PC-3 (cell line): Measurements from ENCODE around the gene SLC27A5. TPM values are rescaled to one million over a fixed set of nuclear protein-coding genes. Genes with fewer than 3 reads are reported as not detected.
"Not testable (repeated sequence)": the region's sequence is repeated elsewhere in the genome, so short reads cannot be mapped to it uniquely, and the experiment has no call there.

Experiments
- ATAC-seq: fragments of 200-7000 bp; cut with Tn5 transposase; 2 replicates; pipeline ENCODE4 v1.9.1; 2020; ENCODE audit warnings: mild to moderate bottlenecking, moderate library complexity
- BruUV-seq: library from RNA; stranded (reverse); fragments of 400-500 nt; replicated peaks from 2 replicates; lab custom pipeline; 2021; lab: Mats Ljungman, UMichigan
- CTCF ChIA-PET: fragments of 300-600 bp; sonication (Branson Sonifier 250); formaldehyde crosslinking; loops from one replicate; lab custom pipeline; 2022; ENCODE audit warnings: antibody characterized with exemption; lab: Charles Lee
- POLR2A ChIA-PET: fragments of 300-600 bp; sonication (Branson Sonifier 250); formaldehyde crosslinking; loops from one replicate; lab custom pipeline; 2022; ENCODE audit warnings: antibody characterized with exemption; ENCODE audit not compliant: unreplicated experiment; lab: Charles Lee
- DNase-seq: peaks from one replicate; pipeline ENCODE4 v3.0.0-alpha.2; 2015
- H2AFZ ChIP-seq: fragments of 300-600 bp; sonication (generic); 2 replicates; pipeline ENCODE4 v1.6.0; 2016; ENCODE audit warnings: antibody characterized with exemption, low read length
- H3F3A ChIP-seq: fragments of 300-600 bp; sonication (generic); one replicate; pipeline ENCODE4 v1.6.0; 2017; ENCODE audit warnings: antibody characterized with exemption, low read length, control low read depth, mild to moderate bottlenecking; ENCODE audit not compliant: unreplicated experiment
- H3K27ac ChIP-seq: fragments of 300-600 bp; sonication (generic); 2 replicates; pipeline ENCODE4 v1.5.1; 2016; ENCODE audit warnings: mild to moderate bottlenecking, low read length
- H3K27me3 ChIP-seq: fragments of 300-600 bp; sonication (generic); 2 replicates; pipeline ENCODE4 v1.6.1; 2016; ENCODE audit warnings: low read length, mixed read lengths
- H3K36me3 ChIP-seq: fragments of 300-600 bp; sonication (generic); 2 replicates; pipeline ENCODE4 v1.6.1; 2016; ENCODE audit warnings: low read depth, mixed run types, low read length, mixed read lengths
- H3K4me1 ChIP-seq: fragments of 300-600 bp; sonication (generic); 2 replicates; pipeline ENCODE4 v1.5.1; 2016; ENCODE audit warnings: low read length; ENCODE audit not compliant: insufficient read depth
- H3K4me2 ChIP-seq: fragments of 300-600 bp; sonication (generic); 2 replicates; pipeline ENCODE4 v1.6.0; 2016; ENCODE audit warnings: low read length
- H3K4me3 ChIP-seq: fragments of 300-600 bp; sonication (generic); 2 replicates; pipeline ENCODE4 v1.5.1; 2016; ENCODE audit warnings: mild to moderate bottlenecking, low read length, mixed read lengths
- H3K79me2 ChIP-seq: fragments of 300-600 bp; sonication (generic); 2 replicates; pipeline ENCODE4 v1.6.1; 2017; ENCODE audit warnings: low read length, mixed read lengths
- H3K9ac ChIP-seq: fragments of 300-600 bp; sonication (generic); 2 replicates; pipeline ENCODE4 v1.6.0; 2016; ENCODE audit warnings: mild to moderate bottlenecking, low read length
- H3K9me2 ChIP-seq: fragments of 300-600 bp; sonication (generic); replicated peaks from 2 replicates; pipeline ENCODE4 v1.6.1; 2016; ENCODE audit warnings: mixed run types, low read length, mixed read lengths
- H3K9me3 ChIP-seq: fragments of 300-600 bp; sonication (generic); 2 replicates; pipeline ENCODE4 v1.6.1; 2016; ENCODE audit warnings: low read length, mixed read lengths
- H4K20me1 ChIP-seq: fragments of 300-600 bp; sonication (generic); 2 replicates; pipeline ENCODE4 v1.6.1; 2016; ENCODE audit warnings: low read length, mixed read lengths
- CTCF ChIP-seq: fragments of 300-600 bp; sonication (generic); conservative IDR thresholded peaks from 2 replicates; pipeline ENCODE4 v1.5.1; 2017; ENCODE audit warnings: antibody characterized with exemption, low read depth, mild to moderate bottlenecking, low read length
- EZH2 ChIP-seq: fragments of 300-600 bp; sonication (generic); IDR thresholded peaks from one replicate; pipeline ENCODE4 v1.6.1; 2017; ENCODE audit warnings: antibody characterized with exemption, mild to moderate bottlenecking, low read length; ENCODE audit not compliant: unreplicated experiment
- EZH2phosphoT487 ChIP-seq: fragments of 300-600 bp; sonication (generic); IDR thresholded peaks from 2 replicates; pipeline ENCODE4 v1.6.1; 2018; ENCODE audit warnings: mild to moderate bottlenecking, antibody characterized with exemption, low read length, borderline replicate concordance
- intact Hi-C: fragments of 100-400 bp; cut with micrococcal nuclease; formaldehyde crosslinking; loops from 2 replicates; pipeline ENCODE4 v1.9.0; 2023
- total RNA-seq: library from RNA; depleted of rRNA; stranded (reverse); fragments of >200 nt; gene quantifications from 2 replicates; pipeline ENCODE4 v1.2.3, GENCODE V29; 2014

Gene SLC27A5
- total RNA-seq, 1 experiment from 2014 or later, result 56.2 TPM

GRCh38 chr19:58491393-58491792 lies 20.4 kb downstream of the SLC27A5 start:
- Histone ChIP-seq H4K20me1 (no peaks in the 10 kb centered on the region), H3K36me3 (no peaks in the 10 kb centered on the region), H3F3A (no peaks in the 10 kb centered on the region), H3K9ac (no peak overlapping the region), H3K27ac (no peak overlapping the region), H3K79me2 (peaks cover 26% of the 10 kb centered on the region), H3K4me3 (no peak overlapping the region), H3K4me1 (no peaks in the 10 kb centered on the region), H3K9me2 (no peaks in the 10 kb centered on the region), H3K9me3 (no peaks in the 10 kb centered on the region), H3K4me2 (no peak overlapping the region), H2AFZ (no peak overlapping the region), H3K27me3 (no peaks in the 10 kb centered on the region)
- intact Hi-C loops, result no loop called here
- ChIA-PET CTCF (no interaction called here), POLR2A (no interaction called here)
- no TSS peak for BruUV-seq
- DNase-seq (no peak), ATAC-seq (no peak)
- TF ChIP-seq EZH2 (no peak), CTCF (no peak), EZH2phosphoT487 (no peak)

- H3K4me3 ChIP-seq, H4K20me1 ChIP-seq, H3K4me1 ChIP-seq, H3K79me2 ChIP-seq, intact Hi-C loops, H3K9ac ChIP-seq, DNase-seq, H3K9me3 ChIP-seq, H3K9me2 ChIP-seq, BruUV-seq, H3K4me2 ChIP-seq, H3K27ac ChIP-seq, H3K36me3 ChIP-seq, H3F3A ChIP-seq, H3K27me3 ChIP-seq, CTCF ChIA-PET, H2AFZ ChIP-seq: not testable (repeated sequence)
- peak; percentile 28; the same call in 1 of the 2 replicates for ATAC-seq
- POLR2A ChIA-PET, result interaction anchor here (0.6 kb wide), 1 partner anchor 91 kb away, joined by 8 read pairs; no protein-coding TSS in a partner anchor
Observed at GRCh38 chr19:58484349-58484748, 27.4 kb downstream of the SLC27A5 start.

GRCh38 chr19:58483776-58484175 lies 28.0 kb downstream of the SLC27A5 start:
- Histone ChIP-seq H3K79me2 (no peaks in the 10 kb centered on the region), H3K27me3 (no peaks in the 10 kb centered on the region), H4K20me1 (no peaks in the 10 kb centered on the region), H3K4me3 (no peak overlapping the region), H3F3A (no peaks in the 10 kb centered on the region), H3K9ac (no peak overlapping the region), H3K27ac (no peak overlapping the region), H3K9me3 (no peaks in the 10 kb centered on the region), H3K4me2 (no peak overlapping the region), H3K36me3 (peaks cover 4% of the 10 kb centered on the region; the same call in 1 of the 2 replicates), H3K4me1 (no peaks in the 10 kb centered on the region), H3K9me2 (no peaks in the 10 kb centered on the region), H2AFZ (no peak overlapping the region)
- intact Hi-C loops, result no loop called here
- no peak for DNase-seq
- no peak for TF ChIP-seq EZH2
- no peak for TF ChIP-seq CTCF
- peak; percentile 56 for ATAC-seq
- ChIA-PET CTCF (no interaction called here), POLR2A (no interaction called here)
- no TSS peak for BruUV-seq
